Fibroblast of lung (primary cell): ENCODE measurements around the gene EPHB2.

Experiments
- CTCF ChIP-seq, 2 donors: IDR thresholded peaks in 1 of 2; conservative IDR thresholded peaks in 1 of 2; 1 replicate in 1 of 2; 2 replicates in 1 of 2; pipeline ENCODE4 v1.5.1; 2011 to 2012; ENCODE audit warnings: low read length in 2 of 2, control low read depth in 1 of 2, inconsistent platforms in 1 of 2, low read depth in 1 of 2, mild to moderate bottlenecking in 1 of 2
- EZH2 ChIP-seq: IDR thresholded peaks from 2 replicates; pipeline ENCODE4 v1.5.1; 2012; ENCODE audit warnings: low read length, control low read depth, mild to moderate bottlenecking; ENCODE audit errors: missing control alignments

- TF ChIP-seq CTCF (conservative IDR thresholded peaks at IDR 0.05 in 1 of 2, IDR thresholded peaks at IDR 0.05 in 1 of 2; ENCODE audit: low read depth in 1 of 2, low read length in 2 of 2) (no peak), EZH2 (no peak)
Measured at GRCh38 chr1:22874785-22875184, 164.1 kb downstream of the EPHB2 start.
